AG04449 (cell line): Measurements from ENCODE around the gene UBE2L6.
"Not testable (repeated sequence)": the region's sequence is repeated elsewhere in the genome, so short reads cannot be mapped to it uniquely, and the experiment has no call there.

ENCODE experiments used
- CTCF ChIA-PET: fragments of 350-600 bp; formaldehyde crosslinking; extraction: SDS; loops from one replicate; lab custom pipeline; 2021; ENCODE audit warnings: antibody characterized with exemption; lab: Yijun Ruan, JAX
- POLR2A ChIA-PET: fragments of 400-600, 350-600 bp; formaldehyde crosslinking; extraction: SDS; loops from one replicate; lab custom pipeline; 2020; ENCODE audit warnings: antibody characterized with exemption, inconsistent platforms; lab: Yijun Ruan, JAX
- DNase-seq: peaks from one replicate; pipeline ENCODE4 v3.0.0-alpha.2; 2010; ENCODE audit warnings: low read depth, low spot score
- H3K4me3 ChIP-seq: 2 replicates; pipeline ENCODE4 v1.5.1; 2011; ENCODE audit warnings: low read depth, mild to moderate bottlenecking, control low read depth, low read length
- CTCF ChIP-seq: IDR thresholded peaks from one replicate; pipeline ENCODE4 v1.5.1; 2011; ENCODE audit warnings: mild to moderate bottlenecking, moderate library complexity, low read length, control low read depth, inconsistent platforms; ENCODE audit not compliant: insufficient read depth; ENCODE audit errors: missing control alignments

The UBE2L6 gene

GRCh38 chr11:57543593-57543992 lies 23.9 kb downstream of the UBE2L6 start:
- H3K4me3 ChIP-seq, result no peak overlapping the region
- TF ChIP-seq CTCF, result no peak
- POLR2A ChIA-PET, result no interaction called here
- CTCF ChIA-PET, result interaction anchor here (1.1 to 1.7 kb wide), 4 partner anchors 12 to 980 kb away, joined by 3 to 4 read pairs (median 4); partner anchors contain the start of gene UBE2L6
- DNase-seq, result no peak

DNA sequence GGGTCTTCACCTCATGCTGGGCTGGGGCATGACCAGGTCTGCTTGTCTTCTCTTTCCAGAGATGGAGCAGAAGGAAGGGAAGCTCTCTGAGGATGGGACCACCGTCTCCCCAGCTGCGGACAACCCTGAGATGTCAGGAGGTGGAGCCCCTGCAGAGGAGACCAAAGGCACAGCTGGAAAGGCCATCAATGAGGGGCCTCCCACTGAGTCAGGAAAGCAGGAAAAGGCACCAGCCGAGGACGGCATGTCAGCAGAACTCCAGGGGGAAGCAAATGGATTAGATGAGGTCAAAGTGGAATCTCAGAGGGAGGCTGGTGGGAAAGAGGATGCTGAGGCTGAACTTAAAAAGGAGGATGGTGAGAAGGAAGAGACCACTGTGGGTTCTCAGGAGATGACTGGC lies 24.9 kb downstream of the UBE2L6 start:
- ChIA-PET CTCF (interaction anchor here (1.5 kb wide), 2 partner anchors 25 to 99 kb away, joined by 3 read pairs; partner anchors contain the start of gene UBE2L6), POLR2A (interaction anchor here (0.6 kb wide), 1 partner anchor 267 kb away, joined by 3 read pairs; no protein-coding TSS in a partner anchor)
- TF ChIP-seq CTCF, result no peak
- no peak for DNase-seq
- H3K4me3 ChIP-seq, result no peak overlapping the region

DNA sequence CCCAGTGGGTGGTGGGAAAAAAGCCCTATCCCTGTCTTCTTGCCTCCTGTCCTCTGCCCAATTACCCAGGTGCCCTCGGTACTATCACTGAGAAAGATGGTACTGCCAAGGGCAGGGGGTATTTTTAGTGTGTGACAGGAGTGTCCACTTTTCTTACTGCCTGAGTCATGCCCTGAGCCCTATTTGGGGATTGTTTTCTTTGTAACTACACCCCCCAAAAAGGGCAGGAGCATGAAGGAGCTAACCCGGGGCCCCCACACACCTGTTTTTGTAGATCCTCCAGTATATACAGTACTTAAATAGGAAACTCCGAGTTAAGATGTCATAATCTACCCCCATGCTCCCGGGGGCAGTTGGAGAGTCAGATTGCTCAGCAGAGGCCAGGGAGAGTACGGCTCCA lies 26.3 kb downstream of the UBE2L6 start:
- no peak for DNase-seq
- TF ChIP-seq CTCF, result no peak
- ChIA-PET POLR2A (no interaction called here), CTCF (interaction anchor here (1.5 kb wide), 1 partner anchor 100 kb away, joined by 3 read pairs; no protein-coding TSS in a partner anchor)
- no peak overlapping the region for H3K4me3 ChIP-seq

- DNase-seq, result no peak
- H3K4me3 ChIP-seq, result no peak overlapping the region
- ChIA-PET POLR2A (no interaction called here), CTCF (interaction anchor here (0.7 to 2.1 kb wide), 4 partner anchors 12 to 194 kb away, joined by 3 to 9 read pairs (median 4); no protein-coding TSS in a partner anchor)
- no peak for TF ChIP-seq CTCF
Measured at GRCh38 chr11:57539342-57539741, 28.1 kb downstream of the UBE2L6 start.

DNA sequence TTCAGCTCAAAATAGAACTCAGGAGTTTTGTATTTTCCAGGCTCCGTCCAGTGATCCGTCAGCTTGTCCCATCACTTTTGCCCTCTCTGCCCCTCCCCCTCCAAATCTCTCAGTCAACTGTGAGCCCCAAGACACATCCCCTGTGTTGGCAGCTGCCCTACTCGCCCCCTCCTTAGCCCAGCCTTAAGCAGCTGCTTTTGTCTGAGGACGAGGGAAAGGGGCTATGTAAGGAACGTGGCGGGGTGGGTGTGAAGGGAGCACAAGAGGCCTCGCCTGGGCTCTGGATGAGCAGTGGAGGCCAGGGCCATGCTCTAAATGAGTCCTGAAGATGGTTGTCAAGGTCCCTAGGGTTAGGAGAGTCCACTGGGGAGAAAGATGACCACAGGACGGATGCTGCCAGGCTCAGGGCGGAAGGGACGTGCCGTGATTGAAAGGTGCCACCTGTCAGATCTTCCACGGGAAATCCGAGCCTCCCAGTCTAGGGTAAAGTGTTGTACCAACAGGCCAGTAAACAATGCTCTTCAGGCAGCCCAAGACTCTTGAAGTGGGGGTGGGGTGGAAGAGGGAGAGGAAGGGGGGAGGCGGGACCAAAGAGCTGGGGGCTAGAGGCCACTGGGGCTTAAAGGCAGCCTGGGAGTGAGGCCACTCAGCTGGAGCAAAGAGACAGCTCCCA lies 30.4 kb downstream of the UBE2L6 start, which contains the start of gene SMTNL1:
TSS of gene SMTNL1 (plus strand) at position 649 of the 673 bp plus-strand sequence. CDS start 5,048 bp downstream, outside the sequence.
- ChIA-PET CTCF (interaction anchor here (1.1 to 2.4 kb wide), 7 partner anchors 10 to 104 kb away, joined by 3 to 10 read pairs (median 8); partner anchors contain the start of gene UBE2L6), POLR2A (no interaction called here)
- no peak within 1 kb of the TSS for H3K4me3 ChIP-seq
- no peak for TF ChIP-seq CTCF
- no peak for DNase-seq

- ChIA-PET CTCF (interaction anchor here (1.2 to 1.8 kb wide), 5 partner anchors 62 to 110 kb away, joined by 3 to 8 read pairs (median 4); no protein-coding TSS in a partner anchor), POLR2A (interaction anchor here (0.5 kb wide), 1 partner anchor 21 kb away, joined by 3 read pairs; no protein-coding TSS in a partner anchor)
- DNase-seq, H3K4me3 ChIP-seq: not testable (repeated sequence)
Measured at GRCh38 chr11:57534449-57534848, 33.0 kb downstream of the UBE2L6 start.
